NCI-H1694 (cell line): ENCODE data around the gene TRPM3.

Source experiments
- DNase-seq: peaks from one replicate; lab custom pipeline; 2025; lab: John Stamatoyannopoulos, UW

TRPM3 gene

DNA sequence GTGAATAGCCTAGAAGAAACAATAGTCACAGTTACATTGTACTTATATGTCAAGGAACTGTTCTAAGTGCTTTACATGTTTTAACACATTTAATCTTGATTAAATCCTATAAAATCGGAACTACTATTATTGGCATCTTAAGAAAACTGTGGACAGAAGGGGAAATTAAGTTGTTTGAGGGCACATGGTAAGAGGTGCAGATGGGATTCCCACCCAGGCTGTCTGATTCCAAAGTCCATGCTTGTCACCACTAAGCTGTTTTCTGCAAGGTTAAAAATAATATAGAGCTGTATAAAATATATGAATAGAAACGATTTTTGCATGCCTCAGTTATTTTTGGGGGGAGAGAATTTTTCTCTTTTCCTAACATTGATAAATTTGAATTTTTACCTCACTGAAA is 512.4 kb downstream of the TRPM3 start:
- no peak for DNase-seq

- no peak for DNase-seq
Observed at GRCh38 chr9:70607926-70608325, 513.5 kb downstream of the TRPM3 start.

GRCh38 chr9:70607329-70607728 is 514.1 kb downstream of the TRPM3 start:
- DNase-seq: no peak

GRCh38 chr9:70603020-70603411 is 518.4 kb downstream of the TRPM3 start:
- DNase-seq: no peak

DNA sequence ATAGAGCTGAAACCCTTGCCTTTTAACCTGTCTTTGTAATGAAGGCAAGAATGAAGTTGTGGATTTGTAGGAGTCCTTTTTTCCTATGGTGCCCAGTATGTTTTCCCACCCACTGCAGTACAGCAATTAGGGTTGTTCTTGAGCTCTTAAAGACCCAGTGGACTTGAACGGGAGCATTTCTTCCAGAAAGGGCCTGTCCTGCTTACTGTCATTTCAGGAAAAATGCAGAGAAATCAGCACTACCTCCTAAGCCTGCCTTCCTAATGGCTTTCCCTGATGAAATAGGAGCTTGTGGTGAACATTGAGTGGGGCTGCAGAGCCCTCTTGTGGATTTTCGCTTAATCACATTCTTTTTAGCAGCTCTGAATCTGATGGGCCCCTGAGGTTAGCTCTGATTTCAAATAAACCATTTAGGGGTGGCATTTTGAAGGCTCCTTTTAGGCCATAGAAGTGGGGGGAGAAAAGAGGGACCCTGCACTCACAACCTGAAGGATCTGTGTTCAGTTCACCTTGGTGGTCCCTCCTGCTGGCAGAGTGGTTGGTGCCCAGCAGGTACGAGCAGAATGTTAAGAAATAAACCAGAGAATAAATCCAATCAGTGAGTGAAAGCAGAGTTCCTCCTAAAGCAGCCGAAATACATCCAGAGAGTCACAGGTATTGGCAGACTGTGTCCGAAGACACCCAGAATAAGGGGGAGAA is 519.0 kb downstream of the TRPM3 start:
- peak; percentile 82 for DNase-seq

DNA sequence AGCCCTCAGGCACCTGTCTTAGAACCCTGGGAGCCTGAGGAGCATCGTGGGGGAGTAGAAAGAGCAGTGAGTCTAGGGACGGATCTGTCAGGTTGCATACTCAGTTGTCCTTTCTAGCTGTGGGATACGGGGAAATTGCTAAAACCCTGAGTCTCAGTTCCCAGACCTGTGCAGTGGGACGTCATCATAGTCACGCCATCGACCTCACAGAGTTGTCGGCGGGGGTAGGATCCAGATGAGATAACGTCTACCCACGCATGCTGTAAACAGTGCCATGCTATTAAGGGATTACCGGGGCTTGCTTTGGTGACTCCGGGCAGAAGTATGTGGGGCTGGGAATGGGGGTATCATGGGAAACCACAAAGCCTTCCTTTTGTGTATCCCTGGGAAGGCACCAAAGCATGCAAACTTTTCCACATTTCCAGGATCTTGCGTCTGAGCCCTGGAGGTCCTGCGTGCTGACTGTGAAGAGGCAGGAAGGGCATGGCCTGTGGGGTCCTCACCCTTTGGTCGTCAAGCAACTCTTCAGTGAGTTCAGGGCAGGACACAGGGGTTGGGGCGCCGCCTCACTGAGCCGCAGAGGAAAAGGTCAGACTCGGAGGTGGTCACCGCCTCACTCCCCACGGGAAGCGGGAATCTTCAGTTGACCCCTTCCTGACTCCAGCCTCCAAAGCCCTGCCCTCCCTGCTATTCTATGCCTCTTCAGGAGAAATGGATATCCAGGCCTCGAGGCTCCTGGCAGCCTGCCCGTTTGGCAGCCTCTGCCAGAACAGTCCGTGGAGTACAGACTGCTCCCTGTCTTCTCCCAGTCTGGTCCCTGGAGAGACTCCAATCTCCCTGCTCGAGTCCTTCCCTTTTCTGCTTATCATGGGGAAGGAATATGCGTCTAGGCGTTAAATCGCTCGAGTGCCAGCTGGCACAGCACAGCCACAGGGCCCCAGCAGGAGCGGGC is 520.1 kb downstream of the TRPM3 start:
- peak; percentile 82 for DNase-seq

GRCh38 chr9:70600506-70600905 is 520.9 kb downstream of the TRPM3 start:
- no peak for DNase-seq

- no peak for DNase-seq
Observed at GRCh38 chr9:70597886-70598285, 523.5 kb downstream of the TRPM3 start.

DNA sequence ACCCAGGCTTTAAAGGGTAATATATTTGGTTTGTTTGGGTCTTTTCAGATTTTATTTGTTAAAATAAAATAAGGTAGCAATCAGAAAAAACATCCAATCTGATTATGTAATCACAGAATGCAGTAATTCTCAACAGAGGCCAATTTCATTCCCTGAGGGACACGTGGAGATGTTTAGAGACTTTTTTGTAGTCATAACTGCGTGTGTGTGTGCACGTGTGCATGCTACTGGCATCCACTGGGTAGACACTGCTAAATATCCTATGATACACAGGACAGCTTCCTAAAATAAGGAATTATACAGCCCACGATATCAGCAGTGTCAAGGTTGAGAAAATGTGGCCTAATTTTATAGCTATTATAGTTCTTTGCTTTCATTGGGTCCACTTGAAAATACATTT is 526.2 kb downstream of the TRPM3 start:
- DNase-seq: no peak

DNA sequence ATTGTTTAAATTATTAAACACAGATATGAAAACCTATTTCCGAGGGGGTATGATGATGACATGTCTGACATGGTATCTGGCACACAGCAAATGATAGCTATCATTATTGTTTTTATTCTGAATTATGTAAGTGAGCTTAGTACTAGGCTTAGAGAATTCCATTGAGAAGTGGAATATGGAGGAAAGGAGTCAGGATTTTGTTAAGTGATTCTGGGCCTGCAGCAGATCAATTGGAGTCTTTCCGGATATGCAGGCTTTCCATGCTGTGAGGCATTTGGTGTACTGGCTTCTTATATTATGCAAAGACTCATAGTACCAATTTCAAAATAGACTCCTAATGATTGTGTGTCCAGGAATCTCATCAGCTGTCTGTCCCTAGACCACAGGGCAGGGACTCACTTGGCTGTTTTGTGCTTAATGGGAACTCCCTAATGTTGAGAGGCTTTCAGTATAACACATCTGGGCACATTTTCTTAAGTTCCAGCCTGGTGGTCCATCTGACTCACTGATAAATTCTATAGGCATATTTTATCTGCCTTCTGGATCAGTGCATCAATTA is 527.0 kb downstream of the TRPM3 start:
- no peak for DNase-seq

DNA sequence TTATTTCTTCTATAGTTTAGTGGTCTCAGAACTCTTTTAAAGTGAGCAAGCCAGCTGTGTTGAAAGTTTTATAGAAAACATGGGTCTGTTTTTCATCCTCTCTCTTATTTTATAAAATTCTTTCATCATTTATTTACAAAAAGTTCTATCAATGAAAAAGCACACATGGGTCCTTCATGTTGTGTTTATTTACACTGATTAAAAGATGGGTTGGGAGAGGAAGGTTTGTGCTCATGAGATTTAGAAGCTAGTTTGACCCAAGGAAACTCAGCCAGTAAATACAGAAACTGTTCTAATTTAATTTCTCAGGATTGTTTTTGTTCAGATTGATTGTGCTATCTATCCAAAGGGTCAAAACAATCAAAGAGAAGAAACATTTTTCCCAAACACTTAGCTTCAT is 528.2 kb downstream of the TRPM3 start:
- DNase-seq: no peak

DNA sequence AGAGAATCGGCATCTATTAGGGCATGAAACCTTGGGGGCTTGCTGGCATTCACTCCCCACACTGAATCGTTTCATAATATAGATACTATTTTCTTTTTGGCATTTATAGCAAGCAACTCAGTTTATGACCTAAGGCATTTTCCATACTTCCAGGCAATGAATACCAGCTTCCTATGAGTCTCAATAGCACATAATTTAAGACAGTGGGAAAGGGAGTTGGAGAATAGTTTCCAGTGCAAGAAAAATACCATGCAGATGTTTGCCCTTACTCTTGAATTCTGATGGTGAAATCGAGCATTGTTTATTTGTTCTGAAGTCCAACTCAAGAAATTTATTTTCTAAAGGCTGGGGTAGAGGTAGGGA is 531.1 kb downstream of the TRPM3 start:
- DNase-seq: no peak

GRCh38 chr9:70589571-70590314 is 531.7 kb downstream of the TRPM3 start:
- DNase-seq: no peak

- DNase-seq: no peak
Observed at GRCh38 chr9:70588999-70589398, 532.4 kb downstream of the TRPM3 start.

GRCh38 chr9:70588381-70588780 is 533.0 kb downstream of the TRPM3 start:
- no peak for DNase-seq

GRCh38 chr9:70587201-70587600 is 534.2 kb downstream of the TRPM3 start:
- DNase-seq: no peak

DNA sequence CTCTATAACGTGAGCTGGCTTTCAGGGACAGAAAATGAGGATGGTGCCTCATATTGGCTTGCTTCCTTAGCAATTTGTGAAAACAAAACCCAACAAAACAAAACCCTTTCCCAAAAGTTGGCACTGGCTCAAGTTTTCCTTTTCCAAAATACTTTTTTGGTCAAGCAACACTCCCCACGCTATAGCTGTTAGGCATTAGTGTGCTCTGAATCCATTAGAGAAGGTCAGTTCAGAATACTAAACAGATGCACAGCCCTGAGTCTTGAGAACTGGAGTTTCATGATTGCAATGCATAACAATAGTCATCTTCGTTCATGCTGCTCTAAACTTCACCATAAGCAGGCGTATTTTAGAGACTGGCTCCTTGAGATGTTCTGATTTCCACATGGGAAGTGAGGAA is 534.9 kb downstream of the TRPM3 start:
- no peak for DNase-seq

- no peak for DNase-seq
Observed at GRCh38 chr9:70581955-70582350, 539.5 kb downstream of the TRPM3 start.

- no peak for DNase-seq
Observed at GRCh38 chr9:70581214-70581954, 540.0 kb downstream of the TRPM3 start.

DNA sequence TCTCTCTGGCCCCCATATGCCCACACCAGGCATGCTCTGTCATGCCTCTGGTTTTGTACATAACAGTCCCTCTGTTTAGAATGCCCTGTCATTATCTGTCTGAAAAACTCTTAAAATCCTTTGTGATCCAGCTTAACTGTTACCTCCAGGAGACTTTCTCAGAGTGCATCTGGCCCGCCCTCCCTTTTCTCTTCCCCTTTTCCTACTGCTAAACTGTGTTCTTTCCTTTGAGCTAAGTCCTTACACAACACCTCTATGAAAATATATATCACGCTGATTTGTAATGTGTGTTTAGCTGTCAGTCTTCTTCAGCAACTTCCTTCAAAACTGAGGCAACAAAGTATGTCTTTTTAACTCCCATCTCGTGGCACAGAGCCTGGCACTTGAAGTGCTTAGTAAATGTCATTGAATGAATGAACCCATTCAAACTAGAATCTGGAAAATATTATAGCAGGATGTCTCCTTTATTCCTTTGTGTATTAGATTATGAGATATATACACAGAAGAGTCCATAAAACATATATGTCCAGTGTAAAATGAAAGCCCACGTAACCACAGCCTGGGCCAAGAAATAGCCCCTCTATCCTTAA is 540.7 kb downstream of the TRPM3 start:
- DNase-seq: no peak

- no peak for DNase-seq
Observed at GRCh38 chr9:70579686-70580085, 541.7 kb downstream of the TRPM3 start.
